HK-2 (cell line): ENCODE measurements around the gene STARD7.

Source experiments
- DNase-seq: peaks from one replicate; pipeline ENCODE4 v3.0.0-alpha.2; 2018; ENCODE audit not compliant: unreplicated experiment

Gene STARD7

GRCh38 chr2:96197546-96198255, 10.9 kb downstream of the STARD7 start:
- no peak for DNase-seq

GRCh38 chr2:96195410-96196066, 13.1 kb downstream of the STARD7 start:
- no peak for DNase-seq

GRCh38 chr2:96191937-96192670, 16.5 kb downstream of the STARD7 start:
- no peak for DNase-seq

GRCh38 chr2:96188821-96189526, 19.7 kb downstream of the STARD7 start:
- no peak for DNase-seq

- no peak for DNase-seq
Measured at GRCh38 chr2:96186562-96186961, 22.1 kb downstream of the STARD7 start.

GRCh38 chr2:96185516-96185915, 23.1 kb downstream of the STARD7 start:
- DNase-seq: no peak

GRCh38 chr2:96184989-96185388, 23.6 kb downstream of the STARD7 start:
- no peak for DNase-seq

- DNase-seq: no peak
Measured at GRCh38 chr2:96184188-96184587, 24.4 kb downstream of the STARD7 start.

GRCh38 chr2:96181529-96181928, 27.1 kb downstream of the STARD7 start:
- DNase-seq: no peak

GRCh38 chr2:96180521-96180920, 28.1 kb downstream of the STARD7 start:
- no peak for DNase-seq

- DNase-seq: no peak
Measured at GRCh38 chr2:96180002-96180401, 28.6 kb downstream of the STARD7 start.

GRCh38 chr2:96176661-96177060, 32.0 kb downstream of the STARD7 start:
- no peak for DNase-seq

- no peak for DNase-seq
Measured at GRCh38 chr2:96175951-96176350, 32.7 kb downstream of the STARD7 start.

GRCh38 chr2:96174251-96175144, 34.1 kb downstream of the STARD7 start:
- peak; percentile 71 for DNase-seq

- no peak for DNase-seq
Measured at GRCh38 chr2:96171831-96172230, 36.8 kb downstream of the STARD7 start.

GRCh38 chr2:96170626-96171025, 38.0 kb downstream of the STARD7 start:
- no peak for DNase-seq

- no peak for DNase-seq
Measured at GRCh38 chr2:96169868-96170507, 38.6 kb downstream of the STARD7 start.

- no peak for DNase-seq
Measured at GRCh38 chr2:96167407-96168013, 41.1 kb downstream of the STARD7 start.

GRCh38 chr2:96164459-96165184, 44.0 kb downstream of the STARD7 start:
- DNase-seq: no peak
